ENCODE results near the gene TMA7.
"Not testable (repeated sequence)": the region's sequence is repeated elsewhere in the genome, so short reads cannot be mapped to it uniquely, and the experiment has no call there.

Gene TMA7

DNA sequence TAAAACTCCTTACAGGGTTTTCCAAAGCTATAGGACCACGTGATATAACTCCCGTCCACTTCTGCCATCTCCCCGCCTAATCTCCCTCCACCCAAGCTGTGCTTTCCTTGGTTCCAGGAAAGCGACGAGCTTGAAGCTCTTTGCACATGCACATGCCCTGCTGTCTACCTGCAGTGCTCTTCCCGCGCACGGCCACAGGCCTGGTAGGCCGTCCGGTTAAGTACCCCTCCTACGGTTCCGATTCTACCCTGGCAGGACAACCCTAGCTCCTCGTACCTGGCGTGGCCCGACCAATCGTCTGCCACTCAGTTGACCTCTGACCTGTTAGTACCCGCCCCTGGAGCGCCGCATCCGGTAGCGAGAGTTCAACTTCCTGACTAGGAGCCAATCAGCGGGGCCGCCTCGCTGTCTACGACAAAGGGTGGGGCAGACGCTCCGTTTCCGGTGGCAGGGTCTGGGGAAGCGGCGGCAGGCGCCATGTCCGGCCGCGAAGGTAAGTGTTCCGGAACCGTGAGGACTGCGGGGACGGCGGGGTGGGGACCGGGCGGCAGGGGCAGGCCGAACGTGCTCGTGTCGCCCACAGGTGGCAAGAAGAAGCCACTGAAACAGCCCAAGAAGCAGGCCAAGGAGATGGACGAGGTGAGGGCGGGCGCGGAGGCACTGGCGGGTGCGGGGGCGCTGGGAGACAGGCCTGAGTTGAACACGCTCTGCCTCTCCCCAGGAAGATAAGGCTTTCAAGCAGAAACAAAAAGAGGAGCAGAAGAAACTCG is at the start of gene TMA7, which contains the start of gene CCDC51:
TSS of gene TMA7 (plus strand) at position 438 of the 770 bp plus-strand sequence. CDS start at position 478, 40 bp downstream.
TSS of gene CCDC51 (minus strand) at position 300 of the 770 bp plus-strand sequence. CDS start 4,991 bp downstream, outside the sequence.
- DNase-seq = peak; percentile 97

GRCh38 chr3:48394391-48394790 is 45.7 kb upstream of the TMA7 start:
- no peak for DNase-seq

DNA sequence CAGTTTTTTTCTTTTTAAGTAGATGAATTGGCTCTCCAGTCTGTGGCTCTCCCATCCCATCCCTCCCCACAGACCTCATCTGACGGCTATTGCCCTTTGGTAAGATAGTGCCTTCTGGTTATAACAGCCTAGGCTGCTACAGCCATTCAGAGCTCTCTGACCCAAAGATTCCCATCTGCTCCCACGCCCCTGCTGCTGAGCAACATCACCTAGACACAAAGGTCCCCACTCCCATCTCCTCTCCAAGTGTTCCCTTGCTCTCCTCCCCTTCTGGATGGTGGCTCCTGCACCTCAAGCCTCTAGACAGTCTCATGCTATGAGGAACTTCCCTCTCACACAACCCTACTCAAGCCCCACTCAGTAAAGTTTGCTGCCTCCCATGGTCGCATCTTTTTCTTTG is 44.3 kb upstream of the TMA7 start:
- no peak for DNase-seq

- DNase-seq = no peak
Observed at GRCh38 chr3:48397767-48398681, 42.0 kb upstream of the TMA7 start.

DNA sequence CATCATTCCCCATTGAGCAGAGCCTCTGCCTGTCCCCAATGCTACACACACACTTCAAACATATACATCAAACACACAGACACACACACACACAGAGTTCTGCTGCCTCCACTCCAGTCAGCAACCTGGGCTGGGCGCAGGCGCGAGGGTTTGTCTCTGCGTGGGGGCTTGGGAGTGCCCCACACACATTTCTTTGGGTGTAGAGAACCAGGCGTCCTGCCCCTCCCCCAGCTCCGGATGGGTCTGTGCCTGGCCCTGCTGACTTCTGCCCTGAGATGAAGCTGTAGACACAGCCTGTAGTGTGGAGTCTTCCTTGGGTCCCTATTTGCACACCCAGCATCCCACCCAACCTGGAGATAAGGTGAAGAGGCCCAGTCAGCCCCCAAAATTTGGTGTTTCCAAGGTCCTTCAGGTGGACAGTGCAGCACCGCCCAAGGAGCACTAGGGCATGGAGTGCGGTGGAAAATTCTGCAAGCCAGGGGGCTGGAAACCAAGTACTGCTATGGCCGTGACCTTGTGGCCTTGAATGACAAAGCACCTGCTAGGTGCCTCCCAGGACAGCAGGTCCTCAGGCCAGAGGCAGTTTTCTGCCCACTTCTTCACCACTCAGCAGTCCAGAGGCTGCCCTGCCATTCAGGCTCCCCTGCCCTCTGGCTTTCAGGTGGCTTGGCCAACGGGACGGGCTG is 41.2 kb upstream of the TMA7 start:
- no peak for DNase-seq

DNA sequence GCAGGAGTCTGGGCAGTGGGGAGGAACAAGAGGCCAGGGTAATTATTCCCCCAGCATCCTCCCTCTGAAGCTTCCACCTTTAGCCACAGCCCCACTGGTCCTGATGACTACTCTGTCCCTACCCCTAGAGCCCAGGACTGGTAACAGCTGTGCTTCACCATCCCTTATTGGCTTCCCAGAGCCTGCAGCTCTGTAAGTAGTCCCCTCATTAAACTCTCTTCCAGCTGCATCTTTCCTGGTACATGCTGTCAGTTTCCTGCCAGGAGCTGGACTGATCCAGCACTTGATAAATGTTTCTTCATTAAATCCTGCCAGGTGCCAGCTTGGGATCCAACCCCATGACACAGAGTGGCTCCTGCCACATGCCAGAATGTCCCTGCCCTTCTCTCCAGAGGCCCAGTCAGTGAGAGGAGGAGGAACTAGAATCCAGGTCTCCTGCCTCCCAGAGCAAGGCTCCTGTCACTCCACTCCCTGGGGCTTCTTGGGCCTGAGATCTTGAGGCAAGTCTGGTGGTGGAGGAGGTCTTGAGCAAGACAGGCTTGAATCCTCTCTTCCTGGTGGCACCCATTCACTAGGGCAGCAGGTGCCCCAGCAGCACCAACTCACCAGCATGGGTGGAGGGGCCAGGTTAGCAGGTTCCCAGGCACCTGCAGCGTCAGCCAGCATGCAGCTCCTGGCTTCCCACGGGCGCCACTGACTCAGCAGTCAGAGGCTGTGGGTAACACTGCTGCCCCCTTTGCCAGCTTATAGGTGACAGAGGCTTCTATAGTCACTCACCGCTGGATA is 40.5 kb upstream of the TMA7 start:
- DNase-seq = no peak

DNA sequence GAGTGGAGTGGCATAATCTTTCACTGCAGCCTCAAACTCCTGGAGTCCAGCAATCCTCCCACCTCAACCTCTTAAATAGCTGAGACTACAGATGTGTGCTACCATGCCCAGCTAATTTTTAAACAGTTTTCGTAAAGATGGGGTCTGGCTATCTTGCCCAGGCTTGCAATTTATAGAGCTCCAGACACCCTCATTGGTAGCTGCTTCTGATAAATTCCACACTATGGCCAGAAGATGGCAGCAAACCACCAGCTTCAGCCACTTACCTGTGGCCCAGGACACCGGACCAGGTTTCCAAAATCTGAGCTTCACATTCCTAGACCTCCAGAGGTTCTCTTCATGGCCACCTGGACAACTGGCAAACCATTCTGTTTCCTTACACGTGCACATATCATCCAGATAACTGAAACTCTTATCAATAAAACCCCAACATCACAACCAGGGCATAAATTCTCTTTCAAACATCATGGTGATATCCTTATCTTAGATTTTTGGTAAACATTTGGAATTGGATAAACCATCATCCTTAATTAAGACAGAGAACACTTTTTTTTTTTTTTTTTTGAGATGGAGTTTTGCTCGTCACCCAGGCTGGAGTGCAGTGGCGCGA is 39.1 kb upstream of the TMA7 start:
- peak; percentile 55 for DNase-seq

DNA sequence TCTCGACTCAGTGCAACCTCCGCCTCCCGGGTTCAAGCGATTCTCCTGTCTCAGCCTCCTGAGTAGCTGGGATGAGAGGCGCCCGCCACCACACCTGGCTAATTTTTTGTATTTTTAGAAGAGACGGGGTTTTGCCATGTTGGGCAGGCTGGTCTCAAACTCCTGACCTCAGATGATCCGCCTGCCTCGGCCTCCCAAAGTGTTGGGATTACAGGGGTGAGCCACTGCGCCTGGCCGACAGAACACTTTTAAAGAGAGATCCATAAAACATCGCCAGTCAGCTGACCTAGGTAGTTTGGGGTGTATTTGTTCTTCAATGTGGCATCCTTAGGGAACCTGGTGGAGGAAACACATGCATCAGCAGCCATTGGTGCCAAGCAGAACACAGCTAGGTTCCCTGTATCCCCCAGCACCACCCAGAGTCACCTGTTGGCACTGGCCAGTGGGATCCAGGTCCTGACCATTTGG is 38.6 kb upstream of the TMA7 start:
- not testable (repeated sequence) for DNase-seq

- DNase-seq = peak; percentile 90
Observed at GRCh38 chr3:48402281-48402732, 37.8 kb upstream of the TMA7 start.

DNA sequence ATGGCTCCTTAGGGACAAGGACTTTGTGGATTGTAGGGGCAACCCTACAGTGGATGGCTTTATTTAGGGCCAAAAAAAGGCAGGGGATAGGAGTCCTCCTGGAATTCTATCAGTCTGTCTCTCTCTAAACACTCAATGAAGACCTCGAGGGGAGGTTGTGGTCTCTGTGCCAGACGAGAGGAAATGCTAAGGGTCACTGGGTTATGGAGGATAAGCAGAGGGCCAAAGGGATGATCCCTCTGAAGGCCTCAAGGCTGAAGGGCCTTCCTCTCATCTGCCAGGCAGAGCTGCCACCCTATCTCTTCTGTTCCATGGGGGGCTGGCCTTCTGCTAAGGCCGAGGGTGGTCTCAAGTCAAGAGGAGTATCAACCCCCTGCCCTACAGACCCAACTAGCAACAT is 37.1 kb upstream of the TMA7 start:
- DNase-seq = no peak

DNA sequence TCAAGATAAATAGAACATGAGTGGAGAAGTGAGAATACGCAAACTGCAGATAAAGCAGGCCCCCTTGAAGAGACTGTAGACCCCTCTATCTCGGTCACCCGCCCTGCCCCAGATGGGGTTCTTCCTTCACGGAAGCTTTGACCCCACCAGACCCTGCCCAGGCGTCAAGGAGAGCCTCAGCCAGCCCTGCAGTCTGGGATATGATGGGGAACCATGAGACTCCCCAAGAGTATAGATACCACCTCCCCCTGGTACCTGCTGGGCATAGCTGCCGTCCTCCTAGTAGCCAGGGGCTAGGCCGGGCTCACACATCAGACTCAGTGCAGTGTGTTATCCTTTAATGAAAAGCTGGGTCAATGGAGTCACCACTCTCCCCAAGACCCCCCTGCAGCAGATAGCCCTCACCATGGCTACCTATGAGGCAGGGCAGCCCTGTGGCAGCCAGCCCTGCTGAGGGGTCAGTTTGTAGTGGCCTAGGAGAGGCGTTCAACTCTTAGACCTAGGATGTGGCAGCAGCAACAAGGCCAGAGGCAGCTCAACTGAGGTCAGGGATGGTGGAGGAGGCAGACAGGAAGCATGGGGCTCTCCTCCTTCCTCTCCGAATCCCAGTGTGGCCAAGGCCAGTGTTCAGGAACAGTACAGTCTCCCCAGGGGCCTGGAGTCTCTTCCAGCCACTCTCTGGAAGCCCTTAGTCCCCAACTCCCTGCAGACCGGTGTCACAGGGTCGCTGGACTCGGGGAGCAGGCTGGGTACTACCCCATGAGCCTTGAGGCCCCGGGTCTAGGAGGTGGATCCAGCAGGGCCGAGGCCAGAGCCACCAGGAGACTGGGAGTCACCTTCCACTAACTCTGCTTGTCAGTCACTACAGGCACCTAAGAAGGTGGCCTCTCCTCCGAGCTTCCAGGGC is 36.3 kb upstream of the TMA7 start:
- DNase-seq = no peak

DNA sequence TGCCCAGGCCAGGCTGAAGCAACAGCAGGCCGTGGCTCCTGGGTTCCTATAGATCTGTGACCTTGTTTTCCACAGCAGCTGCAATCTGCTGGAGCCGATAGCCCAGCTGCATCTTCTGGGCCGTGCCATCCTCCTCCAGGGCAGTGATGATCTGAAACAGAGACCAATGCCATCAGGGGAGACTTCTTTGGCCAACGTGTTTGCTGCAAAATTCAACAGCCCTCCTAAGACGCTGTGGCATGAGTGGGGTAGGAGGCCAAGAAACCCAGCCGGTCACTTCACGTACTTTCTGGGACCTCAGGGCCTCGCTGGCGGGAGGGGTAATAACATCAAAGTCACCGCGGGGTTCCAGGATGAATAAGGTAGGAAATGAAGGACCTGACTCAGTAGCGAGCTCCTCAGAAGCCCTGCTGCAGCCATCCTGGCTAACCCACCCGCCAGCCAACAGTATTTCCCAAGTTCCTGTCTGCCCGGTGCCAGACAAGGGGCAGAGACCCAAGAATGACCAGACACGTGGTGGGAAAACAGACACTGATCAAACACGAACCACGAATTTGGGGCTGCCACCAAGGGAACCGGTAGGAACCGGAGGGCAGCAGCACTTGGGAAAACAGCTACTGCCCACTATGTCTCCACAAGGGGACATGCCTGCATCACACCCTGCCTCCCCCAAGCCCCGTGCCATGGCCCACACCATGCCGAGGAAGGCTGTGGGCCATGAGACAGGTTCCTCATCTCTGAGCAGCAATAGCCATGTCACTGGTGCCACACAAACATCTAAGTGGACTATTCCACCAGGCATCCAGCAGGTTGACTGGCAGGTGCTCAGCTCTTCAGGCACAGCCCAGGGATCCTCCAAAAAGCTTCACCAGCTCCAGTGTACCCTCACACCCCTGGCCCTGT is 35.4 kb upstream of the TMA7 start:
- no peak for DNase-seq

GRCh38 chr3:48405343-48405881 is 34.6 kb upstream of the TMA7 start:
- DNase-seq = no peak

- DNase-seq = no peak
Observed at GRCh38 chr3:48405971-48406370, 34.1 kb upstream of the TMA7 start.

DNA sequence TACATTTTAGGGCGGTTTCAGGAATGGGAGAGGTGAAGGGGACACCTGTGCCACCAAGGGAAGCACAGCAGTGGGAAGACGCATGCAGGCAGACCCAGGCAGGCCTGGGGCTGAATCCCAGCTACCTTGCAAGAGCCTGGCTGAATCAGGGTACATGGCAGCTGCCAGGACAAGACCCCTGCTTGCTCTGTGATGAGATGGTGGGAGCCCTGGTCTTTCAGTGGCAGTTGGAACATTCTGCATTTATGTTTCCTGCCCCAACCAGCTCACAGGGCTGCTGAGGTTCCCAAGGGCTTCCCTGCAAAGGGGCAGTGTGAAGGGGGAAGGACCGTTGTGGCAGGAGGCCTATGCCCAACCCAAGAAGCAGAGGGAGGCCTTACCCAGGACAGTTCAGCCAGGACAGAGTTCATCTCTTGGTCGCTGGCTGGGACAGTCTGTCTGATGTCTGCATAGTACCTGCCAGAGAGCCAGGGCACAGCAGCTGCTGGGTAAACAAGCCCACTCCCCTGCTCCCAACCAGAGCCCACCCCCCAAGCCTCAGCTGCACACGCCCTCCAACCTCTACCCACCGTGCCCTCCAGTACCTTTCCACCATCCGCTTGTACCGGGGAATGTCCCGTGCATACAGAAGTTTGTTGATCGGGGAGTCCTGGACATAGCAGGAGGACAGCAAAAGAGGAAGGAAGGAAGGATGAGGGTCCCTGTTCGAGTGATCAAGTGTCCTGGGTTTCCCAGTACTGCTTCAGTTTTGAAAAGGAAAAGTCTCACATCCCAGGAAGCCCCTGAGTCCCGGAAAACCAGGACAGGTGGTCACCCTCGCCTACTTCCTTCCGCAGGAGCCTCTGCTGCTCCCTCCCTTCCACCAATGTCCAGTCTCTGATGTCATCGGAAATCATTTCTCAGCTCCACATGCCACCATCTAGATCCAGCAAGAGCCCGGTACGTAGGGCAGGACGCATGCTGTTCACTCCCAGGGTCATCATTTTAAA is 33.3 kb upstream of the TMA7 start:
- no peak for DNase-seq

DNA sequence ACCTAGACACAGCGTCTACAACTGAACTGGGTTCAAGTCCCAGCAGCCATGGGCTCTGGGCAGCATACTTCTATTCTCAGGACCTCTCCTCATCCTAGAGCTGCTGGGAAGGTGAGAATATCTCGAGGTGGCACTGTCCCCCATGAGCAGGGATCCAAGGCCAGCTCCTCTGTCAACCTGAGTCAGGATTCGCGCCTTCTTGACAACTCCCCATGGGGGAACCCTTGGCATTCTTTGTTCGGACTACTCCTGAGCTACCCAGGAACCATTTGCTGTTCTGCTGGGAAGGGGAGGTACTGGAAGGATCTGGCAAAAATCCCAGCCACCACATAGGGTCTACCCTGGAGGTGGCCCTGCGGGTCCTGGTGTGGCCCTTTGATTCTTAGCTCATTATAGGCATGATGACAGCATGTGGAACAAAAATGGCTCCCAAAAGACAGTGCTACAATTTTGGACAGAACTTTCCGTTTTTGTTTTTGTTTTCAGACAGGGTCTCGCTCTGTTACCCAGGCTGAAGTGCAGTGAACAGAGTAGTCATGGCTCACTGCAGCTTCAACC is 32.4 kb upstream of the TMA7 start:
- DNase-seq = no peak

DNA sequence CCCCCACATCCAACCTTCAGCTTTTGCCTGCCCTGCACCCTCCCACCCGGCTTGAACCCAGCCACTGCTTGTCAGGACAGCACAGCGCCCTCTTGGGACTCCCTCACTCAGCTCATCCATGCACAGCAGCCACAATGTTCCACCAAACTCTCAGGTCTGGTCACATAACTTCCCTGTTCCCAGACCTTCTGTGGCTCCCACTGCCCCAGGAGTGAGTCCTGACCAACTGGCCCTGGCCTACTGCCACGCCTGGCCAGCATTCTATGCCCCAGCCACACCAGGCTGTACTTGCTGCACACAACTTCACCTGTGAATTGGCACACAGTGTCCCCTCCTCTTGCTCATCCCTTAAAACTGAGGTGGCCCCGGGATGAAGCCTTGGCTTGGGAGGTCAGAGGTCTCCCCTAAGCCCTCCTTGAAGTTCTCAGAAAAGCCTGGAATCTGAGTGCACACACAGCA is 31.2 kb upstream of the TMA7 start:
- DNase-seq = no peak

Data from EL (cell line).